Activated CD4-positive, alpha-beta T cell treated with anti-CD3 and anti-CD28 coated beads, Interleukin-2, Interleukin-4, amounts not matched to agents 100 ng/mL and 50 ng/mL, durations not matched to agents 16 hours and 8 hours (primary cell): Measurements from ENCODE around the gene ADAMTSL3.
A peak's percentile ranks its signal among the peaks of the same experiment; 100 is the strongest.
"Not testable (repeated sequence)": the region's sequence is repeated elsewhere in the genome, so short reads cannot be mapped to it uniquely, and the experiment has no call there.

ENCODE experiments used
- DNase-seq: peaks from one replicate; pipeline ENCODE4 v3.0.0-alpha.2; 2020; ENCODE audit warnings: low spot score

The ADAMTSL3 gene

DNA sequence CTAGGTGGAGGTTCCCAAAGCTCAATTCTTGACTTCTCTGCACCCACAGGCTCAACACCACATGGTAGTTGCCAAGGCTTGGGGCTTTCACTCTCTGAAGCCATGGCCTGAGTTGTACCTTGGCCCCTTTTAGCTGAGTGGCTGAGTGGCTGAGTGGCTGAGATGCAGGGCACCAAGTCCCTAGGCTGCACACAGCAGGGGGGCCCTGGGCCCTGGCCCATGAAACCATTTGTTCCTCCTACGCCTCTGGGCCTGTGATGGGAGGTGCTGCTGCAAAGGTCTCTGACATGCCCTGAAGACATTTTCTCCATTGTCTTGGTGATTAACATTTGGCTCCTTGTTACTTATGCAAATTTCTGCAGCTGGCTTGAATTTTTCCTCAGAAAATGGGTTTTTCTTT is 103.4 kb downstream of the ADAMTSL3 start:
- DNase-seq = not testable (repeated sequence)

DNA sequence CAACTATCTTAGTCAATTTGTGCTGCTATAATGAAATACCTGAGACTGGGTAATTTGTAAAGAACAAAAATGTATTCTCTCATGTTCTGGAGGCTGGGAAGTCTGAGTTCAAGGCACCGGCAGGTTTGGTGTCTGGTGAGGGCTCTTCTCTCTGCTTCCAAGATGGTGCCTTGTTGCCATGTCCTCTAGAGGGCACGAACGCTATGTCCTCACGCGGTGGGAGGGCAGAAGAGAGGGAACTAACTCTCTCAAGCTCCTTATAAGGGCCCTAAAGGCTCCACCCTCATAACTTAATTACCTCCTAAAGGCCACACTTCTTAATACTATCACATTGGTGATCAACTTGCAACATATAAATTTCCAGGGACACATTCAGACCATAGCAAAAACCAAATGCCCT is 108.4 kb downstream of the ADAMTSL3 start:
- no peak for DNase-seq

DNA sequence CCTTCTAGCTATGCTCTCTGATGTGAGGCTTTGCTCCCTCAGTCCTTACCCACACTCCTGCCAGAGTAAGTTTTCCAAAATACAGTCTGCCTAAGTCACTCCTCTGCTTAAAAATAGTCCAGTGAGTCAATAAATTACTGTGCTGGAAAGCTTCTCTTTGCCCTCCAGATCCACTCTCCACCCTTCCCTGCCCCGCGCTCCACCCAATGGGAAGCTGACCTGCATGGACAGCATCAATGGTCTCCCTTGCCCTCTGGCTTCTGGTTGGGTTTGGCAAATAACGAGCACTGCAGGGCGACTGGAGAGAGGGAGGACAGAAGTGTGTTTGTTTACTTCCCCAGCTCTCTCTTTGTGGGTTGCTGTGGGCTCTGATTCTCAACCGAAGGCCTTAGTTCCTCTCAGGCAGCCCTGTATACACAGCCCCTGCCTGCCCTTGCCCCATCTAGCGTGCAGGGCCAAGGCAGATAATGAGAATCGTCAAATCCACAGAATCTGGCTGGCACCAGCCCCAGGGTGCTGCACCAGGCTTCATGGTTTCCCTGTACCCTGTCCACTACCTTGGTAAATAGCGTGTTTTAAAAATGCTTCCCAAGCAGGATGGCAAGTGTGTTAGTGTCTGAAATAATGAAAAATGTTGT is 110.4 kb downstream of the ADAMTSL3 start:
- DNase-seq = no peak

DNA sequence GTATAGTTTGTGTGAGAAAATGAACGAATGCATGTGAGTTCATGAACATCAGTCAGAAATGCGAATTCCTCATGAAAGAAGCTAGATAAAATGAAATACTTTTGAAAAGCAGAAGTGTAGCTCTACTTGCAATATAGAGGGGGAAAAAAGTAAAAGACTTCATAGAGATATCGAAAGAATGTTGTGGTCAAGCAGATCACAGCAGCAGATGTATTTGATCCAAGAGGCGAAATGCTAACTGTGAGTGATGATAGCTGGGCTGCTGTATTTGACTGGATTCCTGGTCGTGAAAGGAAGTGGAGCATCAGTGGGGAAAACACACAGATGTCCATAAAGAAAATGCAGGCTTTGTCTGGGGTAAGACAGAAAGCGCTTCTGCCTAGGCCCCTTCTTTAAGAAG is 112.4 kb downstream of the ADAMTSL3 start:
- no peak for DNase-seq

DNA sequence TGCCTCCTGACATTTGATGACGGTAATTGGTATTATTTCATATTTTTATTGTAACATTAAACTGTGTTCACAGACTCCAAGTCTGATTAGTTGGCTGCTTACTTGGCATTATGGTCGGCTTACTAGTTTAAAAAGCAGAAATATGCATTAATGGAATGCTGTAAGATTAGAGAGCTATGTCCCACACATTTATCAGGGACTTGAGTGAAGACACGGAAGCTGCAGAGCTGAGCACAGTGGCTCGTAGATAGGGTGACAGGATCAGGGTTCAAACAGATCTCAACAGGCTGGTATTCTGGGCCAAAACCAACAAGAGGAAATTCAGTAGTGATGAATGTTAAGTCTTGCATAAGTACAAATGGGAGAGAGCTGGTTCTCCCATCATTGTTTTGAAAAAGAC is 113.8 kb downstream of the ADAMTSL3 start:
- no peak for DNase-seq

DNA sequence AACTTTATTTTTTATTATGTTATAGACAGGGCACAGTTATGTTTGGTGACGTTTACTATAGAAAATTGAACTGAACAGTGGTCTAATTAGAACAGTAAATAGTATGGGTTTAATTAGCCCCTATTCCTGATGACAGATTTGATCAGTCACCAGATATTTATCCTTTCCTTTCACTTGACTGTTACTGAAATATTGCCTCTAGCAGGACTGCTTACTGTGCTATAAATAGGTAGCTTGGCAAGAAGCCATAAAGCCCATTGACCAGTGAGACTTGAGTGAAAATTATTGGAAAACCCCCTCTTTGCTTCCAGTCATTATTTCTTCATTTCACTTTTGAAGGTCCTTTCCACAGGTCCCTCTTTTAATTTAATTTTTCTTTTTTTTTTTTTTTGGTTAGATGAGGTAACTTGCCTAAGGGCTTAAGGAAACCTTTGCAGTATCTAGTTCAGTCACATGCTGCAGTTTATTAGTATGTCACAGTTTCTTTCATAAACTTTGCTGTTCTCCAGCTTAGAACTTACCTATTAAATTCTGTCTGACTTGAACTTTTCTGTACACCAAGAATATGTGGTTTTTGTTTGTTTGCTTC is 115.6 kb downstream of the ADAMTSL3 start:
- no peak for DNase-seq

DNA sequence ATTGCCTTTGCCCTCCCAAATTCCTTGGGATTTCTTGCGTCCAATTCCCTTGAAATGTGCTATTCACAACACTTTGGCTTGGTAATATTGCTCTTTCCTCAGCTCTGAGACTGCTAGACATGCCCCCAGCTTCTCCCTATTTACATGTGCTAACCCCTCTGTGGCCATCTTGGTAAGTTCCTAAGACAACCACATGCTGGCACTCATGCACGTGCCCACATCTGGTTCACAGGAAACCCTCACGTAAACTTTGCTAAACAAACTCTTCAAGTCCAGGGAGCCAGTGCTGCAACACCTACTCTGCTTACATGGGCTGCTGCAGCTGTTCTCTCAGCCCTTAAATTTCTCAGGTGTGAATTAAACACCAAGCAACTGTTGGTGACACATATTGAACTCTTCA is 121.8 kb downstream of the ADAMTSL3 start:
- no peak for DNase-seq

DNA sequence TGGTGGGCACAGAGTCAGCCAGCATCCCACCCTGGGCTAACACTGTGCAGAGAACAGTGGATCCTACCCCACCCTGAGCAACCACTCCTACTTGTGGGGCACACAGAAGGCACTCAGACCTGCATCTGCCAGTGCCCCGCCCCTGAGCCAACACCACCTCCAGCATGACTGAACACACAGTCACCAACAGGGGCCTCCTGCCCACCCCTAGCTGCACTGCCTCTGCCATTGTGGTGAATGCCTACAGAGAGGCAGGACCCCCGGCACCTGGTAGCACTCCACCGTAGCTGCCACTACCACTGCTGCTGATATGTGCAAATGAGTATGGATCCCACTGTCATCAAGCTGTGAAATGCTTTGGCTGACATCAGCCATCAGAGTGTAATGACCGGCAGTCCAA is 123.1 kb downstream of the ADAMTSL3 start:
- no peak for DNase-seq

DNA sequence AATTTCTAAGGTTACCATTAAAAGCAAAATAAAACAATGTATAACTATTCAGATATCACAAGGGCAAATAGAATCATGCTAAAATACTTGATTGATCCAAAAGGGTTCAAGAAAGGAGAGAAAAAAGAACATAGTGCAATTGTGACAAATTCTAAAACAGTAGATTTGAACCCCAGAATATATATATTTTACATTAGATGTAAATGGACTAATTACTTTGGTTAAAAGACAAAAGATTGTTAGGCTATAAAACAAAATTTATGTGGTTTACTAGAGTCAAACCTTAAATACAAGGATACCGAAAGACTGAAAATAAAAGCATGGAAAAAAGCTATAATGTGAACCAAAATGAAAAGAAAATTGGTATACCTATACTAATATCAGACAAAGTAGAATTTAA is 129.3 kb downstream of the ADAMTSL3 start:
- no peak for DNase-seq

DNA sequence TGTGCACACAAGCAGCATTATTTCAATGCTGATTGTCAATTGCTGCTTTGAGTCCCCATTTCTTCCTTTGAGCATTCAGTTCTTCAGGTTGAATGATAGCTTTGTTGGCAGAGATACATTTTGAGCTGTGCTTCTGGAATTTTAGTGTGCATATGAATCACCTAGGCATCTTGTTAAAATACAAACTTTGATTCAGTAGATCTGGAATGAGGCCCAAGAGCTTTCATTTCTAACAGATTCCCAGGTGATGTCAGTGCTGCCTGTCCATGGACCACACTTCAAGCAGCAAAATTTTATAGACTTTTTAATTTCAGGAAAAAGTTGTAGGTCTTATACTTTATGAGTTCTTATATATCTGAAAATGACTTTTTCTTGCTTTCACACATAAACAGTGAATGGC is 131.1 kb downstream of the ADAMTSL3 start:
- DNase-seq = no peak

DNA sequence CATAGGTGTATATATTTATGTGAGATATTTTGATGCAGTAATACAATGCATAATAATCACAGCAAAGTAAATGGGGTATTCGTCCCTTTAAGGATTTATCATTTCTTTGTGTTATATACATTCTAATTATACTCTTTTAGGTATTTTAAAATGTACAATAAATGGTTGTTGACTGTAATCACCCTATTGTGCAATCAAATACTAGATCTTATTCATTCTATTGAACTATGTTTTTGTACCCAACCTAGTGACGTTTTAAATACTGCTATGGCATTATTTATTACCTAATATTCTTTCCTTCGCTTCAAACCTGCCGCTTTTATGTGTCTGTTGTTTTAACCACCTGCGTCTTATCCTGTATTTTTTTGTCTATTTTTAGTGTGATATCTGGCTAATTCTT is 132.4 kb downstream of the ADAMTSL3 start:
- DNase-seq = no peak

DNA sequence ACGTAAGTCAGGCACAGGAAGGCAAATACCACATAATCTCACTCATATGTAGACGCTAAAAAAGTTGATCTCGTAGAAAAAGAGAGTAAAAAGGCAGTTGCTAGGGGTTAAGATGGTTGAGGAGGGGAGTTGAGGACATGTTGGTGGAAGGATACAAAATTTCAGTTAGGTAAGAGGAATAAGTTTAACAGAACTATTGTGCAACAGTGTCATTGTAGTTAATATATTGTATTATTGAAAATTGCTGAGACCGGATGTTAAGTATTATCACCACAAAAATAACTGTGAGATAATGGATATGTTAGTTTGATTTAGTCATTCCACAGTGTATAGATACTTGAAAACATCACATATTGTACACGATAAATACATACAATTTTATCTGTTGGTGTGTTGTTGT is 139.1 kb downstream of the ADAMTSL3 start:
- DNase-seq = no peak

DNA sequence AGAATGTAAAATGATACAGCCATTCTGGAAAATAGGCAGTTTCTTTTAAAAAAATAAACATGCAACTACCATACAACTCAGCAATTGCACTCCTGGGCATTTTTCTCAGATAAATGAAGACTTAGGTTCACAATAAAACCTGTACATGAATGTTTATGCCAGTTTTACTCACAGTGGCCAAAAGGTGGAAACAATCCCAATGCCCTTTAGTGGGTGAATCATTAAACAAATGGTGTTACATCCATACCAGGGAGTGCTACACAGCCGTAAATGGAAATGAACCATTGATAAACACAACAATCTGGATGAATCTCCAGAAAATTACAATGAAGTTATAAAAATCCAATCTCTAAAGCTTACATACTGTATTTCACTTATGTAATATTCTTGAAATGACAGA is 140.3 kb downstream of the ADAMTSL3 start:
- DNase-seq = no peak

DNA sequence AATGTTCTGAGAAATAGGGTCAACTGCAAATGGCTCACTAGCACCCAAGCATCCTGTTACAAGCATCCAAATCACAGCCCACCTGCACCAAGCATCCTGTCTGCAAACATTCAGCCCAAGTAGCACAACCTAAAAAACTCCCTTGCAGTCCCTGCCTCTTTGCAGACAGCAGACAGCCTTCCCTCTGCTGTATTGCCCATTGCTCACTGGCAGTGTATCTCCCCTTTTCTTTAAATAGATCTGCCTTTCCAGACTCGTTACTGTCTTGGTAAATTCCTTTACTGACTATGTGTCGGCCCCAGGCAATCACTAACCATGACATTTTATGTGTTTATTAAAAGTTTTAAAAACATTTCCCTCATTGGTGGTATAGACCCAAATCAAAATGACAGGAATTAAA is 155.4 kb downstream of the ADAMTSL3 start:
- no peak for DNase-seq

DNA sequence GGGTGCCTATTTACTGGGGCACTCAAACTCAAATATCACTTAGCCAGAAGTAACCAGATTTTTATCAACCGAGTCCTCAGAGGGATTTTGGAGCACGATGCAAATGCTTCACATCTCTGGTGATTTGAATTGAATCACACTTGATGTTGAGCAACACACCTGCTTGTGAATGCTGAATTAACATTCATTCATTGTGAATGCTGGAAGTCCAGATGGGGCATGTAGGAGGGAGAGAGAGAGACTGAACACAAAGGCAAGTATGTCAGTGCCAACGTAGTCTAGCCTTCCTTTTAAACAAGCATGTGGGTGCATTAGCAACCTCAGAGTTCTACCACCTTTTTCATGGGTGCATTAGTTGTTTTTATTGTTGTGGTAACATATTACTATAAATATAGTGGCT is 156.2 kb downstream of the ADAMTSL3 start:
- DNase-seq = no peak

DNA sequence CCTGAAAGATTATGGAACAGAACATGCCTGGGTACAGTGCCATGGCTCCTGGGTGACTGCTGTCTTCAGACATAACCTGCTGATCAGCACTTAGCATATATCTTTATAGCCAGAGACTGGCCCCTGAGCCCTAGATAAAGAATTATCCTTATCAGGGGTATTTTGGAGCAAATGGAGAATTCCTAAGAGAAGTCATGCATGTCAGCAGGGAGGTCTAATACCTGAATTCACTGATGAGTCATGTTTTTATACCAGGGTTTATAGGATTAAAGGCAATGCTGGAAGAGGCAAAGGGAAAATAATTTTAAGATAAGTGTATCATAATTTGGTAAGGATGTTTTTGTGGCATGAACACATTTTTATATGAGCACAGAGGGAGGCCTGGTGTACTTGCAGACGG is 159.8 kb downstream of the ADAMTSL3 start:
- no peak for DNase-seq

DNA sequence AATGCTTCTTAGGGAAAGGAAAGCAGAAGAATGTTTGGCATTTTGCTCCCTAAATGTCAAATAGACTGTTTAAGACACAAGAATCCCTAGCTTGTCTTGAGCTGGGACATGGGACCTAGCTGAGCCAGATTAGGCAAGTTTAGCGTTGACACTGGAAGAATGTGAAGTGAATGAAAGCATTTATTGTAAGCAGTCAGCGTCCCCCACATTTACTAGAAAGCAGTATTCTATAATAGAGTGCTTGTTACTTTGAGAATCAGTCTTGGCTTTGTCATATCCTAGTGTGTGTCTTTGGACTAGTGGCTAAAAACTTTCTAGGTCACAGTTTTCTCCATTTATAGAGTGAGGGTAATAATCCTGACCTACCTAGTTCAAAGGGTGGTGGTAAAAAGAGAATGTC is 161.6 kb downstream of the ADAMTSL3 start:
- DNase-seq = no peak

DNA sequence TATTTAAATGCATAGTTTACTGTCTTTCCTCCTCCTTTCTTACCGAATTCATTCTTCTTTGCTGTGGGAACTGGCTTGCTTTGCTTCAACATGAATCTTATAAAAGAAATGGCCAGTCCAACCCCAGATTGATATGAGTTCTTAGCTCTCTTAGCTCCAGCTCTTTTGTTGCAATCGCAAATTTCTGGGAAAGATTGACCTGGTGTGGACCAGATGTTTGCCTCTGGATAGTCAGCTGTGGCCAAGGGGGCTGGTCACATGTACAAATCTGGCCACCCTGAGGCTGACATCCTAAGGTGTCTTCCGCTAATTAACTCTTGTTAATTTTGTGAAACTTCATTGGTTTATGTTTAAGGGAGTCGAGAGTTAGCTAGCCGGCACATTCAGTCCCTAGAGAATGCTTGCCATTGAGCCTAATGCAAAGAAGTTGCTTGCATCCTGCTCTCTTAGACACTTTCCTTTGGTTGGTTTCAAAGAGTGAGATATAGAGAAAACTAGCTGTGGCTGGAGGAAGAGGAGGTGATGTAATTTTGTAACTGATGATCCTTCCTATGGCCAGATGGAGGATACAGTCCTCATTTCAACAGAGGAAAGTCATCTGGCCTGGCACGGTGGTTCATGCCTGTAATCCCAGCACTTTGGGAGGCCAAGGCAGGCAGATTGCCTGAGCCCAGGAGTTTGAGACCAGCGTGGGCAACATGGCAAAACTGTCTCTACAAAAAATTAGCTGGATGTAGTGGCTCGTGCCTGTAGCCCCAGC is 162.4 kb downstream of the ADAMTSL3 start:
- no peak for DNase-seq

DNA sequence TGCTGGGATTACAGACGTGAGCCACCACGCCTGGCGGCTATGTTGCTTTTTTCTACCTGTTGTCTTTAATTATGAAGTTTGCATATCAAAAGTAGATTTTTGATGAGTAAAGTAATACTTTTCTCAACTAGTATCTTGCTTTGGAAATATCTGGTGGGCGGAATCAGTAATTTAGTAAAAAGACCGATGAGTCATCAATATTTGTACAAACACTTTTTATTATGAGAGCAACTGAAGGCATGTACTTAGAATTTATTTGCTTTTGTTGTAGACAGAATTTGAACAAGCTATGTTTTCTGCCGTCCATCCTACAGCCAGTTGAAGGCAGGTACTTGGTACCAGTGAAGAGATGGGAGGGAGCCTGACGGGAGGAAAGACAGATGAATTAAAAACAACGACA is 164.7 kb downstream of the ADAMTSL3 start:
- no peak for DNase-seq

DNA sequence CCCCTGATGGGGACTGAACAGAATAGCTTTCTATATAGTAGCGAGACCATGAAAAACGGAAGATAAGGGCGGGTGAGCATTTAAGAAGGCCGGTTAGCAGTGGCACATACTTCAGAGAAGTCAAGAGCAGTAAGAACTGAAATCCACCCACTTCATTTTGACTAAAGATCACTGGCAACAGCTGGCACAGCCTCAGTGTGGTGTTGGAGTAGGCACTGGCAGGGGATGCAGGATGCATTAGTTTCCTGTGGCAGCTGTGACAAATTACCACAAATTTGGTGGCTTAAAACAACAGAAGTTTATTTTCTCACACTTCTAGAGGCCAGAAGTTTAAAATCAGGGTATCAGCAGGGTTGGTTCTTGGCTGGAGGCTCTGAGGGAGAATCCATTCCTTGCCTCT is 176.5 kb downstream of the ADAMTSL3 start:
- DNase-seq = no peak

DNA sequence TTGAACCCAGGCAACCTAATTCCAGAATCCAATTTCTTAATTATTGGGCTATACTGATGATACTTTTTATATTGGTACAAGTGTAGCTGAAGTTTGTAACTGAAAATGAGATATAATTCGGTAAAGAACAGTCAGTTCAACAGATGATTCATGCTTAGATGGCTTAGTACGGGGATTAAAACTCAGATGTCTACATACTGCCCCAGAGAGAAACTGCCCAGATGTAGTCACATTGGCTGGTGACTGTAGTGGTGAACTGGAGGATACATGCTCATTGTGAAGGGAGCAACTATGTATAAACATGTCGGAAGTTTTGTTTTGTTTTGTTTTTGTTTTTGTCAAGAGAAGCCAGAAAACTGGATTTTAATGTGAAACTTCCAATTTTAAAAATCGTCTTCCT is 179.6 kb downstream of the ADAMTSL3 start:
- DNase-seq = no peak

DNA sequence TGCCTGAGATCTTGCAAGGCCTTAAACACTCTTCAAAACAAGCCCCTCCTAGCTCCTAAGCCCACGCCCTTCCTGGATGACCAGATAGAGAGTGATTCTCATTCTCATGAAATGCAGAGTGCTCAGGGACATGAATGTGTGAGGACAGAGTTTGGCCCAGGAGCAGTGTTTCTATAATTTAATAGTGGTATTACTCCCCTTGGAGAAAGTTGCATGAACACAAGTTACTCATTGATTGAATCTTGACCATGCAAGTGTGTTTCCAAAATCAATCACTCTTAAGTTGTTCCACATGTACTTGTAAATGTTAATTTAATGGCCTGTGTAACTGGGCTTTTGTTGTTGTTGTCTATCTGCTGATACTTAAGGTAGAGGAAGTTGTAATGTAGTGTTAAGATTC is 181.6 kb downstream of the ADAMTSL3 start:
- no peak for DNase-seq

DNA sequence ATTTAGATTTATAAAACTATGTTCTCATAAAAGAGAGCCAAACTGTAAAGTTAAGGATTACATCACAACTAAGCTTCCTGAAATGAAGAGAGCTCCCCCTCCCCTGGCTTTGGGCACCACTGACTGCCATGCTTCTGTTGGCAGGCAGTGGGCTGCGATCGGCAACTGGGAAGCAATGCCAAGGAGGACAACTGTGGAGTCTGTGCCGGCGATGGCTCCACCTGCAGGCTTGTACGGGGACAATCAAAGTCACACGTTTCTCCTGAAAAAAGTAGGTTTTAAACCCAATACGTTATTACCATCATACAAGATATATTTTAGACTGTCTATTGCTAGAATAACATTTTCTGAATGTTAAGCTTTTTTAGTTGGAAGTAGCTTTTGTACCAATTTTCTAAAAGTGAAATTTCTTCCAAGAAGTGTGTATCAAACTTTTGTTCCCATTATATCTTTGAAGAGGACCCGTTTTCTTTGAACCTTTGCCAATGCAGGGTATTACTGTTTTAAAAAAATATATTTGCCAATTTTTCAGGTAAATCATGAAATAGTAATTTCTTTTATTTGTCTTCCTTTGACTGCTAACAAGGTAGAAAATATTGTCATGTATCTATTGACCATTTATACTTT is 184.1 kb downstream of the ADAMTSL3 start:
- DNase-seq = peak; percentile 7
